ENCODE results near the gene SIRT7.
"Not testable (repeated sequence)": the region's sequence is repeated elsewhere in the genome, so short reads cannot be mapped to it uniquely, and the experiment has no call there.

The SIRT7 gene

DNA sequence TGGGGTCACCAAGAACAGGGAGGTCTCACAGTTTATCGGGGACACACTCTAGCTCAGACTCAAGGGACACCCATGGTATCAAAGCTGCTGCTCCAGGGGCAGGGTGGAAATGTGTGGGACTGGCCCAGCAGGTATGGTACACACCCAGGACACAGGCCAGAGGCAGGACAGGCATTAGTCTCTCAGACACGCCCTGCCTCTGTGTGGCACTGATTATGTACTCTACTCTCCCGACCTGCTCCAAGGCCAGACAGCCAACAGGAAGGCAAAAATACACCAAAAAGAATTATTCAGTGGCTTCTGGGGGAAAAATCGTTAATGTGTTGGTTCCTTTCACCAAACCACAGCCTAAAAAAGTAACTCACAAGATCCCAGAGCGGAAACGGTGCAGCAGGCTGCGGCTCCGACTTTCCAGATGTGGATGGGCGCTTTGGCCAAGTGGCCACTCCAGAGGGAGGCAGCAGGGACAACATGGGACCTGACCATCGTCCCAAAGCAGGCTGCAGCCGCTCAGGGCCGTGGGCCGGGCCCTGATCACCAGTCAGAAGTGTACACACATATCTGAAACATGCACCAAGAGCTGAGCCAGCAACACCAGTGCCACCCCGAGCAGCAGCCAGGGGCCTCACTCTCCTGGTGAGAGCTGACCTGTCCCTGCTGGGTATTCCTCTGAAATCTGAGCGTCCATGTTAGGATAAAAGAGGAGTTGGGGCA is 1.0 kb upstream of the SIRT7 start:
- DNase-seq, result no peak

DNA sequence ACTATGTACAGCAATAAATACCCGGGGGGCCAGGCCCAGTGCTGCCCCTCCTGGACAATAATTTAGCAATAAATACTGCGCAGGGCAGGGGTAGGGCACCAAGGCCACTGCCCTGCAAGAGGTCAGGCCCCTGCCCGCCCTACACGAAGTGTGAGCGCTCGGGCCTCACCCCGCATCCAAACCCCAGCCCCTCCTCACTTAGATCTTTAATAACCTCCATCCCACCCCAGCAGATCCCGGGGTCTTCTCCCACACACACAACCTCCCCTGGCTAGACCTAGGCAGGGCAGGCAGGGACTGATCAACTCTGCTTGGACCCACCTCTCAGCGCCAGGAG is 325 bp upstream of the SIRT7 start:
- not testable (repeated sequence) for DNase-seq

DNA sequence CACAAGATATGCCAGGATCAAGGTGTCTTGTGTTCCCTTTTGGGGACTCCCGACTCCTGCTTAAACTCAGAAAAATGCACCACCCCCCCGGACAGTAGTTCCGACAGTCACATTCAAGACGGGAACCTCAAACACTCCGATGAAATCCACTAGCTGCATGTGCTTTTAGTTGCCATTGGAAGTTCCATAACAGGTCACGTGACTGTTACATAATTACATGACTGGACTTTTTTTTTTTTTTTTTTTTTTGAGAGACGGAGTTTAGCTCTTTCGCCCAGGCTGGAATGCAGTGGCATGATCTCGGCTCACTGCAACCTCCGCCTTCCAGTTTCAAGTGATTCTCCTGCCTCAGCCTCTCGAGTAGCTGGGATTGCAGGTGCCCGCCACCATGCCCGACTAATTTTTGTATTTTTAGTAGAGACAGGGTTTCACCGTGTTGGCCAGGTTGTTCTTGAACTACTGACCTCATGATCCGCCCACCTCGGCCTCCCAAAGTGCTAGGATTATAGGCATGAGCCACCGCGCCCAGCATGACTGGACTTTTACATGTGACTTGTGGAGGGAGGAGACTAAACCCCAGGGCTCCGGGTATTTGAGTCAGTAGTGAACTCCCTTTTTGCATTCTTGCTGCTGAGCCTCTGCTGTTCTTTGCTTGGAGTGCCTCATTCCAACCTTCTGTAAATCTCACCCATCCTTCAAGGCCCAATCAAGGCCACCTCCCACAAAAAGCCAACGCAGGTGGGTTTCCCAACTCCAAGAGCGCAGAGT is 1.6 kb downstream of the SIRT7 start:
- no peak for DNase-seq

DNA sequence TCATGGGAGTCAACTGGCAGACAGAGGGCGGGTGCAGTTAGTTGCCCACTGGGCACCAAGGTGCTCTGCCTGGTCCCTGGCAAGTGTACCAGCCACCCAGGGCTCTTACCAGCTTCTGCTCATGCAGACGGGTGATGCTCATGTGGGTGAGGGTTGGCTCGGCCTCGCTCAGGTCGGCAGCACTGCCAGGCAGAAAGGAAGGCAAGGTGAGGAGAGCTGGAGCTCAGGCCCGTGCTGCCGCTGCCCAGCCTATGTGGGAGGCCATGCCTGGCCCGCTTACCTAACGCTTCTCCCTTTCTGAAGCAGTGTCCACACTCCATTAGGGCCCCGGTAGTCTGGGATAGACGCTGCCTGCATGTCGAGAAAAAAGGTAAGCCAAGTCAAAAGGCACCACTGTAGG is 2.6 kb downstream of the SIRT7 start:
- no peak for DNase-seq

DNA sequence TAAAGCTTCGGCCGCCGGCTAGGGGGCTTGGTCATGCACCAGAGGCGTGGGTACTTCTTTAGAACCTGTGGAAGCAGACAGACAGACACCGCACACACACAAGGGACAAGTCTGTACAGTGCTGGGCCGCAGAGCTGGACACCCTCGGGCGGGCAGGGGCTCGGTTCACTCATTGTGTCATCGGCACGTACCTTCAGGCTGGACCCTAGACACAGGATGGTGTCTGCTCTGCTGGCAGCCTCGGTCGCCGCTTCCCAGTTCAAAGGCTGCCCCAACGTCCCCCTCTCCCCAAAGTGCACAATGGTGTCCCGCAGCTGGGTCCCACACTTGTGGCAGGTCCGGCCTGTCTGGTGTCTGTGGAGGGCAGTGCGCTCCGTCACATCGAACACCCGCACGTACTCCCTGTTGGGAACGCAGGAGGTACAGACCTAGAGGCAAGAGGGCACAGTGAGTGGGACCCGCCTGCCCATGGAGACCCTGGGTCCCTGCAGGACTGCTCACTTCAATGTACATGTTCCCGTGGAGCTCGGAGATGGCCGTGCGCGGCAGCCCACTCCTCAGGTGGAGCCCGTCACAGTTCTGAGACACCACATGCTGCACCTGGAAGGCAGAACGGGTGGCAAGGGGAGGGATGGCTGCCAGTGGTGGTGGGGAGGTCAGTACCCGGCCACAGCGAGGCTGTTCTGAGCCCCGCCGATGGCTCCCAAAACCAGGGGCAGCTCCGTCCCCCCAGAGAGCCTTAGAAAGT is 3.7 kb downstream of the SIRT7 start:
- DNase-seq, result no peak

DNA sequence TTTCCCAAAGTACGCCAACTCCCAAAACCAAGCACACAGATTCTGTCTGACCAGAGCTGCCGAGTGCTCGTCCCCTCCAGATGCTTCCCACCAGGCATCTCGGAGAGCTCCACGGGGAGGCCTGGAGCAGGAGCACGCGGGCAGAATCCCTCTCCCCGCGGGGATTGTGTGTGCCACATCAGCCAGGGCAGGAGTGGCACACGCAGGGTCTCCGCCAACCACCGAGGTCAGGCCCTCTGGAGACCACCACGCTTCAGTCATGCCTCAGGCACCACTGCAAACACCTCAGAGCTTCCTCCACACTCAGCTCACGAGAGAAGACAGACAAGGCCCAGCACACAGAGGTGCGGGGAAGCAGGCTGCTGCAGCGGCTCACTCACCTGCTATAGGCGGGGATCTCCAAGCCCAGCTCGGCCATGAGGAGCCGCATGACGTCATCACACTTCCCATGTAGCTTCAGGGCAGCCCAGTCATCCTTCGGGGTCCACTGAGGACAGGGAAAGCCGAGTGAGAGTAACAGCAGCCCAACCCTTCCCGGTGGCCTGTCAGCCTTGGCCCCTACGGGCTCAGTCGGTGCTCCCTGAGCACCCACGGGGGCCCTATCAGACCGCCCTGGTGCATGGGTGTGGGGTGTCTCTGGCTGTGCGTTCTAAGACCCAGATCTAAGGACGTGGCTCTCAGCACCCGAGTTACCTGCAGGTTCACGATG is 4.4 kb downstream of the SIRT7 start:
- no peak for DNase-seq

DNA sequence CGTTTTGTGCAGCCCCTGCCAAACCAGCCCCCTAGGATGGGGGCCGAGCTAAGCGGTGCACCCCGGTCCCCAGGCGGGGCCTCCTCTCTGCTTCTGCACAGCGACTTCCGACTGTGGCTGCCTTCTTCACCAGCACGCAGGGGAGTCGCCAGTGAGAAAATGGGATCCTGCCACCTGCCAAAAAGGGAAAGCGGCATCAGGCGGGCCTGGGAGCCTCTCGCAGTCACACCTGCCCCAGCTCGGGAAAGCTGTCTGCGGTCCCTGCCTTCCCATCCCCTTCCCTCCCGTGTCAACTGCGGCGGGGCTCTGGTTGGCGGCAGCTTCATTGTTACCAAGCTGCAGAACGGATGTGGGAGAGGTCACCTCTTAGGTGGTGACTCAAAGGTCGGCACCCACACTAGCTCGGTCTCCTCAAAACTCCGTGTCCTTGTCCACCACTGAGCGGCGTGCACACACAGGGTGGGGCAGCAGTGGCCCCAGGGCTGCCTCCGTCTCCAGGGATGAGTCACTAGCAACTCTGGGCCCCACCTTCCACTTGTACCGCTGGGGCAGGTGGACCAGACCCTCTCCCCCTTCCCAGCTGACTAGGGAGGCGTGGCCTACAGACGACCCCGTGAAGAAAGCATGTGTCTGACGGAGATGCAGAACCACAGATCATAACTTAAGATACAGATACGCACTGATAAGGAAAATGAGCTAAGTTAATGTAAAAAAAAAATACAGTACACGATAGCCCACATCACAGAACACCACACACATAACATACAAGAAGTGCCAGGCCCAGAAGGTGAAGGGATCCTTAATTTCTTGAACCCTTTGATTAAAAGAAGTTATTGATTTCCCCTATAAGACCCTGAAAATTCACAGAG is 5.3 kb downstream of the SIRT7 start:
- no peak for DNase-seq

DNA sequence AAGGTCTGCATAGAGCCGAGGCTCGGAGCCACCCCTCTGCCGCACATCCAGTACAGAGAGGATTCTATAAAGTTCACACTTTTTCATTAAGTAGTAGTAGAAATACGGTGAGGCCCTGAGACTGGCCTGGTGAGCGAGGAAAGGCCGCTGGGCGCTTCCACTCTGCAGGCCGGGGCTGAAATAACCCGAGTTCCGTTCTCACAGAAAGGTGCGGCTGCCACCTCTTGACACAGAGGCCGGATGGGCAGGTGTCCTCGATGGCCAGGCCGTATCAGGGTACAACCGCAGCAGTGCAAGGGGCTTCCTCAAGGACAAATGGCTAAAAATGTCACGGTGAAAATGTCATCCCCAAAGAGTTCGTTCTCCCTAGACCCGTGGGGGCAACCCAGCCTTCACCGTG is 6.0 kb downstream of the SIRT7 start:
- DNase-seq, result no peak

DNA sequence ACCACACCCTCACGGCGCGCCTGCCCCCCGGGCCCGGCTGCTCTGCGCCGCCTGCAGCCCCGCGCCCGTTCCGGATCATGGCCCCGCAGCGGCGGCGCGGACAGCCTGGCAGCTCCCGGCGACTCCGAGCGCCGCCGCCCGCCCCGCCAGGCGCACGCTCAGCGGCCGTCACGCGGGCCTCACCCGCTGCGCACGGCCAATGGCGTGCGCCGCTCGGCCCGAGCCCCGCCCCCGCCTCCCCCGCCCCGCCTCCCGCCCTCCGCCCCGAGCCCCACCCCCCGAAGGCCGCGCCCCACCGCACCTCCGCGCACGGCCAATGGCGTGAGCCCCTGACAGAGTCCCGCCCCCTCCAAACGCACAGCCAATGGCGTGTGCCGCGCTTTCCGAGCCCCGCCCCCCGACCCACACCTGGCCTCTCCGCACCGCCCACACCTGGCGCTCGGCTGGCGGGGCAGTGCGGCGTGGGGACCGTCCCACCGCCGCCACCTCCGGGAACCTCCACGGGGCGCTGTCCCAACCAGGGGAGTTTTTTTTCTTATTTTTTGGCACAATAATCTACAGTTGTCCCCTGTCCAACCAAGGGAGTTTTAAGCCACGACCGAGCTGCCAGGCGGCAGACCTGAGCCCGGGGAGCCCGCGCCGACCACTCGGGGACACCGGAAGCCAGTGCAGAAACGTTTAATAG is 6.6 kb downstream of the SIRT7 start, which contains the start of gene PCYT2:
TSS of gene PCYT2 (minus strand) at position 123 of the 685 bp plus-strand sequence. CDS start at position 79, 44 bp downstream.
- DNase-seq, result peak; percentile 90

DNA sequence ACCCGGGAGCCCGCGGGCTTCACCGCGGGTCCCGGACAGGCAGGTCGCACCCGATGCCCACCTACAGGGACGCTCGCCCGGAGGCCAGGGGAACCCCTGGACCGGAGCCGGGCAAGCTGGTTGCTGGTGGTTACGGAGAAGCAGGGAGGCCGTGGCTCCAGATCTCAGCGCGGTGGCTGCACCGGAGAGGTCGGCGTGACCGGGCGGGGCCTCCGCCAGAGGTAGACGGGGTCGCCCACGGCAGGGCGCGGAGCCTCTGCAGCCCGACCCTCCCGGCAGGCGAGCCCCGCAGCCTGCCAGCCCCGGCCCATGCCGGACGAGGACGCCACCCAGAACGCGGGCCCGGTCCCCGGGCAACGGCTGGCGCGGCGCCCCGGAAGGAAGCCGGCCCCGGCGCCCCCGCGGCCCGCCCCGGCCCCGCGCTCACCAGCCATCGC is 7.1 kb downstream of the SIRT7 start:
- no peak for DNase-seq

DNA sequence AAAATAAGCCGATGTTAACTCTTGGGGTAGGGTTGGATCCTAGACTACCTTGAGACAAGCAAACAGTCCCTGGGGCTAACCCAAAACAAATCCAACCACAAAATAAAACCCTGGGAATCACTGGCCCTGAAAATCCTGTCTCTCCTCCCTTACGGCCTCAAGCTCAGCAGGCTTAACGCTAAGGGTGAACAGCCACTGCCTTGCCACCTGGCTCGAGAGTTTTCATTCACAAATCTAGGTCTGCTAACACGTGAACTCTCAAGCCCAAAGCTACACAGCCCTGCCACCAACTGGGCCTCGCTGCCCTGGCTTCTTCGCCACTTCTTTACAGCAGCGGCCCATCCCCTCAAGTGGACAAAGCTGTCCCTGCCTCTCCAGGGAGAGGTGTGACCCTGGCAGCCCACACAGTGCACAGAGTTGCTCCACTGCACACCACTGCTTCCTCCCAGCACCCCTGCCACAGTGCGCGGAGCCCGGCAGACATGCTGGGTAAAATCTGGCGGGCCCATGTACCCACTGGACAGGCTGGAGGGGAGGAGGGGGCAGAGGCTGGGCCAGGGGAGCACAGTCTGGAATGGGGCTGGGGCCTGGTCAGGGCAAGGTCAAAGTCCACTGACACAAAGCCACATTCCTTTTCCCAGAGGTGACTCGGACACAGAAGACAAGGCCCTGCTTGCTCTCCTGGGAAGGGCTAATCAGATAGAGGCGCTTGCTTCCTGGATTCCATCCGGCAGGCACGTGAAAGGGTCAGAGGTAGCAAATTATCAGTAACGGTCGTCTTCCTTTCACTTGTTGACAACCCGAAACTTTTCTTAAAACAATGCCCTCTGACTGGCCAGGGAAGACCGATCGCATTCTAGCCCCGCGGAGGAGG is 7.8 kb downstream of the SIRT7 start:
- DNase-seq, result no peak

DNA sequence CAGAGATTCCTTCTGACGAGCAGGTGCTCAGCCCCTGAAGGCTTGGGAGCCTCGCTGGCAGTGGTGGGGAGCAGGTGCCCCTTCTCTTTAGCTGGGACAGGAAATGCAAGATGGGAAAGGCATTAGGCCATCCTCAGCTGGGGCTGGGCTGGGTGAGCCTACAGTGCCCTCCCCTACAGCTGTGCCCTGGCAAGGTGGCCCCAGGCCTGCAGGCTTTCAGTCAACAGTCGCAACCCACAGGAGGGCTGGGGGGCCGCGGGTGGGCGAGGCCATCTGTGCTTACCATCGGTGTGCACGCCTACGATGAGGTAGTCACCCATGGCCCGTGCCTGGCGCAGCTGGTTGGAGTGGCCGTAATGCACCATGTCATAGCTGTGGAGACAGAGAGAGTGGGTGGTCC is 8.7 kb downstream of the SIRT7 start:
- DNase-seq, result no peak

DNA sequence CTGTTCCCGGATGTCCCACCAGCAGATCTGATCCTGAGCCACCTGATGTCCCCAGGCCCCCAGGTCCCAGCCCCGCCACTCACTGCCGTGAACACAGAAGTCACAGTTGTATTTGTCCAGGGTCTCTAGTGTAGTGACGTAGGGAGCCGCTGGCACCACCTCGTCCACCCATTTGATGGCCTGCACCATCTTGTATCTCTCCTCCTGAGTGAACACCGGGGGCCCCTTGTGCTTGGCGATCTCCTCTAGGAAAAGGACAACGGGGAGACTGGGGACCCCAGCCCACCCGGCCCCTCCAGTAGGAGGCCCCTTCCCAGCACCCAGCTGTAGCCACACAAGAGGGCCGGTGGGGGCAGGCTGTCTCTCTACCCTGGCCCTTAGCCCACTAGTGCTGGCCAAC is 9.2 kb downstream of the SIRT7 start:
- DNase-seq, result no peak

DNA sequence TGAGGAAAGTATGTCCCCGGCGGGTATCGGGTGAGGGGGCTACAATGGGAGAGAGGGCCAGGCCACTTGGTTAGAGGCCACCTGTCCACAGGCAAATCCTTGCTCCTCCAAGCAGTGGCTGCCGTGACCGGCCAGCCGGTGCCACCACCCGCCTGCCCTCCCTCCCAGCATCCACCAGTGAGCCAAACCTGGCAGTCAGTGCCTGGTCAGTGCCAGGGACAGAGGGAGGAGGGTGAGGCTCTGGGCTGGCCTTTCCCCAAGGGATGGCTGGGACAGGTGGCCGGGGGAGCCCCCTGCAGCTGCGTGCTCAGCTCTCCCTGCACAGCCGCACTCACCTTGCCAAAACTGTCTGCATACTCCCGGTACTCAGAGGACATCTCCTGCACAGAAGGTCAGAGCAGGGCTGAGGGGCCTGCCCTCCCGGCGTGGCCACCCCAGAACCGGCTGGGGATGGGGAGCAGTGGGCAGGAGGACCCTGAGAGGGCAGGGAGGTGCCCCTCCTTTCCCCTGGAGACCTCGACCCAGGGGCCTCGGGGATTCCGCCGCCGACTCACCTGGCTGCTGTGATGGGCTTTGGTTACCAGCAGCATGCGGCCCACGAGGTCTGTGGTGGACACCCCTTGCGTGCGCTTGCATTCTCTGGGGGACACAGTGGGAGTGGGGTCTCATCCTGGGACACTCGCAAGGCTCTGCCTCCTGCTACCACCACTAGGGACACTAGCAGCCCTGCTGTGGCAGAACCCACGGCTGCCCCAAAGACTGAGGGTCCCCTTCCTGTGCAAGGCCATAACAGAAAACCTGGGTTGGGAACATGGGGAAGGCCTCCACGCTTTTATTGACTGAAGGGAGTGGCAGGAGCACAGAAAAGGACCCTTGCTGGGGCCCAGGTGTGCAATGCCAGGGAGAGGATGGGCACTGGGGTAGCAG is 10.5 kb downstream of the SIRT7 start:
- DNase-seq, result no peak

DNA sequence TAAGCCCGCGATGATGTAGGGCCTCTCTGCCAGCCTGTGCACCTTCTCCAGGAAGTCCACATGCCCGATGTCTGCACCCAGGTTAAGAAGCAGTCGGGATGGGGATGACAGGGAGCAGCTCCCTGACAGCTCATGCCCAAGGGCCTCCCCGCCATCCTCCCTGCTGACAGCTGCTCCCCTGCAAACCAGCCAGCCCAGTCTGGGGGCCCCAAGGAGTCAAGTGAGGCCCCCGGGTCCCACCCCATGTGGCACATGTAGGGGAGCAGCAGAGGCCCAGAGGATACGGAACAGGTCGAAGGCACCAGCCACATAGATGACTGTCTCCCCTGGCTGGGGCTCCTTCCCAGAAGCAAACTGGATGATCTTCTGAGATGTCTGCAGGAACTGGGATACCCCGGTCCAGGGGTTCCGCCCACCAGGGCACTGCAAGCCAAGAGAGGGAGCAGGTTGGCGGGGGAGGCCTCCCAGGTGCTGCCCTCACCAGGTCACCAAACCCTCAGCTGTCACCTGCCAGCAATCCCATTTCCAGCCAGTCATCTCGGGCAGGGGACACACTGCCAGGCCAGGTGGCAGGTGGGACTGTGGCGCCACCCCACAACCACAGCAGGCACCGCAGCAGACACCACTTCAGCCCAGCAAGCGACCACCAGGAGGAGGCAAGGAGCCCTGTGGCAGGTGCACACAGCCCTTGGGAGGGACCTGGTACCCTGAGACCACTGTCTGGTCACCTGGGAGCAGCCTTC is 11.3 kb downstream of the SIRT7 start:
- no peak for DNase-seq

DNA sequence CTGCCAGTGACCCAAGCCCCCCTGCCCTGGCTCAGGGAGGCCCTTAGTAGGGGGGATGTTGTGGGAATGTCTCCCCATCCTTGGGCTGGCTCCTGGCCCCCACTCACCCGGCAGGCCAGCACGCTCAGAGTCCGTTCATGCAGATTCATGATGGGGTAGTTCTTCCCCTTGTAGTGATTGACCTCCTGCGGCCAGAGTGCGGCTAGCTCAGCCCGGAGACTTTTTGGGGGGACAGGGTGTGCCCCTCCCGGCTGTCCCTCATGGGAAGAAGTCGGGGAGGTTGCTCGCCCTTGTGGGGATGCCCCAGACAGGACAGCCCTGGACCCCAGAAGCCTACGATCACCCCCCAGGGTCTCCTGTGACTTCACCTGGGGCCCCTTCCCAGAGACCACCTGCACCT is 12.0 kb downstream of the SIRT7 start:
- DNase-seq, result no peak

DNA sequence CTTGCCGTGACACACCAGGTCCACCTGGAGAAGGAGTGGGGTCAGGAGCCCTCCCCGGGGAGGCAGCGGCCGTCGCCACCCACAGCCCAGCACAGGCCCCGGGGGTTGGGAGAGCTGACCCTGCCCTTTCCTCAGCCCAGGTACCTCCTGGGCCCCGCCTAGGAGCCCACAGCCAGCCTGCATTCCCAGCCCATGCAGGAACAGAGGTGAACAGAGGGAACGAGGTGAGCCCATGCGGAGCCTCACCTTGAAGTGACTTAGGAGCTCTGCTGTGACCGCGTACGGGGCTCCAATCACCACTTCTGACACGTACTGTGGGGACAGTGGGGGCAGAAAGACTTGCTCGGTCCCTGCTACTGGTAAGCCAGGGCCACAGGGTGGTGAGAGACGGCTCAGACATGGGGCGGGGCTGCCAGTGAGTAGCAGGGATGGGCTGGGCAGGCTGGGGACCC is 12.5 kb downstream of the SIRT7 start:
- no peak for DNase-seq

DNA sequence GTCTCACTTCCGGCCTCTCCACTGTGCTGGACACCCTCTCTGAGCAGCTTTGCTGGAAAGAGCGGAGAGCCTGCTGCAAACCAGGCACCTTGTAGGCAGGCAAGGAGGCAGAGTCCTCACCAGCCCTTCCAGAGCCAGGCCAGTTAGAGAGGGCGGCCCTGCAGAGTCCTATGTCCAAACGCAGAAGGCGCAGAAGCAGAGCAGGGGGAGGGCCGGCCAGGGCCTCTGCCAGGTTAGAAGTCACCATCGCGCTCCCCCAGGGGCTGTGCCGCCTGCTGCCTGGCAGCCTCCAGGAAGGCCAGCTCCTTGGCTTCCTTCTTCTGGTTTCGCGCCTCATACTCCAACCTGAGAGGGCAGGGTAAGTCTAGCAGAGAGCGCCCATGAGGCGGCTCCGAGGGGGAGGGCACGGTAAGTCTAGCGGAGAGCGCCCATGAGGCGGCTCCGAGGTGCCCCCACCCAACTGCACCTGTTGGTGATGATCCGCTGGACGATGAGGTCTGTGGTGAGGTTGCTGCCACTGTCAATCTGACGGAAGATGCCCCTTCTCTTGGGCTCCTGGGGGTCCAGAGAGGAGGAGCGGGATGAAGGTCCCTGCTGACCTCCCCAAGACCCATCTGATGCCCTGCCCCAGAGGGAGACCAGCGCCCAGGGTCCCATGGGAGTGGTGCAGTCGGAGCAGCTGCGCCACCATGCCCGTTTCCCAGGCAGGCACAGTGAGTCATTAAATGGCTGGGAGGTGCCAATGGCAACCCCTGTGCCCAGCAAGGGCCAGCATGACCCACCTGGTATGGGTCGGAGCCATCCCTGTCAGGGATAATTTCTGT is 13.2 kb downstream of the SIRT7 start:
- no peak for DNase-seq

Data from activated naive CD4-positive, alpha-beta T cell treated with Interleukin-2 at 50 U/mL for 16 hours (primary cell).